Progenitor cell of endocrine pancreas (in vitro differentiated cells): ENCODE data around the gene SPATA31C2. TPM values are rescaled to one million over a fixed set of nuclear protein-coding genes. Genes with fewer than 3 reads are reported as not detected.
"Not testable (repeated sequence)": the region's sequence is repeated elsewhere in the genome, so short reads cannot be mapped to it uniquely, and the experiment has no call there.

Experiments used
- DNase-seq: peaks from one replicate; pipeline ENCODE4 v3.0.0; 2021; ENCODE audit warnings: low spot score; ENCODE audit not compliant: unreplicated experiment
- H3K27ac Mint-ChIP-seq: 2 replicates; pipeline ENCODE4 v1.8.0; 2021; ENCODE audit warnings: mild to moderate bottlenecking, moderate library complexity, mixed read lengths
- H3K27me3 Mint-ChIP-seq: 2 replicates; pipeline ENCODE4 v1.8.0; 2021; ENCODE audit warnings: mixed read lengths
- H3K36me3 Mint-ChIP-seq: 2 replicates; pipeline ENCODE4 v1.8.0; 2022; ENCODE audit warnings: mixed read lengths; ENCODE audit not compliant: insufficient read depth
- H3K4me1 Mint-ChIP-seq: 2 replicates; pipeline ENCODE4 v1.8.0; 2021; ENCODE audit warnings: low read depth, mixed read lengths
- H3K4me3 Mint-ChIP-seq: 2 replicates; pipeline ENCODE4 v1.8.0; 2021; ENCODE audit warnings: low read depth, mild to moderate bottlenecking, moderate library complexity, mixed read lengths
- H3K9me3 Mint-ChIP-seq: 2 replicates; pipeline ENCODE4 v1.8.0; 2021; ENCODE audit warnings: low read depth, mixed read lengths
- CTCF ChIP-seq: fragments of 200-600 bp; sonication (generic); IDR thresholded peaks from one replicate; pipeline ENCODE4 v1.5.0; 2021; ENCODE audit warnings: antibody characterized with exemption, mild to moderate bottlenecking; ENCODE audit not compliant: unreplicated experiment
- total RNA-seq: library from RNA; stranded (reverse); gene quantifications from 2 replicates; pipeline ENCODE4 v1.2.1, GENCODE V29; 2021

The SPATA31C2 gene
- total RNA-seq, 1 donor from 2014 or later, result not detected

GRCh38 chr9:88113156-88114130 is 24.8 kb downstream of the SPATA31C2 start:
- H3K36me3 Mint-ChIP-seq, H3K4me1 Mint-ChIP-seq, DNase-seq, H3K27me3 Mint-ChIP-seq, H3K4me3 Mint-ChIP-seq, H3K9me3 Mint-ChIP-seq, H3K27ac Mint-ChIP-seq: not testable (repeated sequence)

- no peak for DNase-seq
- Mint-ChIP-seq H3K4me1 (no peaks in the 10 kb centered on the region), H3K27me3 (peaks cover 13% of the 10 kb centered on the region), H3K9me3 (peaks cover 3% of the 10 kb centered on the region), H3K36me3 (no peaks in the 10 kb centered on the region), H3K4me3 (no peak overlapping the region), H3K27ac (no peak overlapping the region)
- TF ChIP-seq CTCF, result no peak
Observed at GRCh38 chr9:88110026-88110425, 28.2 kb downstream of the SPATA31C2 start.

- Mint-ChIP-seq H3K4me3 (no peak overlapping the region), H3K27me3 (peaks cover 13% of the 10 kb centered on the region), H3K36me3 (no peaks in the 10 kb centered on the region), H3K9me3 (peaks cover 3% of the 10 kb centered on the region), H3K27ac (no peak overlapping the region), H3K4me1 (no peaks in the 10 kb centered on the region)
- TF ChIP-seq CTCF, result no peak
- no peak for DNase-seq
Observed at GRCh38 chr9:88108779-88109178, 29.5 kb downstream of the SPATA31C2 start.

GRCh38 chr9:88106492-88106891 is 31.8 kb downstream of the SPATA31C2 start:
- Mint-ChIP-seq H3K27me3 (peaks cover 13% of the 10 kb centered on the region), H3K4me1 (no peaks in the 10 kb centered on the region), H3K4me3 (no peak overlapping the region), H3K27ac (no peak overlapping the region), H3K36me3 (no peaks in the 10 kb centered on the region), H3K9me3 (peaks cover 3% of the 10 kb centered on the region)
- DNase-seq, result no peak
- peak; percentile 56 for TF ChIP-seq CTCF

- no peak for TF ChIP-seq CTCF
- Mint-ChIP-seq H3K36me3 (no peaks in the 10 kb centered on the region), H3K27me3 (peaks cover 3% of the 10 kb centered on the region), H3K9me3 (no peaks in the 10 kb centered on the region), H3K4me3 (no peak overlapping the region), H3K4me1 (peaks cover 11% of the 10 kb centered on the region), H3K27ac (peak overlapping the region; percentile 76)
- DNase-seq, result no peak
Observed at GRCh38 chr9:88092797-88093331, 45.4 kb downstream of the SPATA31C2 start.
